Neural cell (in vitro differentiated cells): ENCODE data around the gene SDK1. TPM values are rescaled to one million over a fixed set of nuclear protein-coding genes. Genes with fewer than 3 reads are reported as not detected.

Experiments used
- H2AFZ ChIP-seq: fragments of 200-600, 300-800 bp; sonication (generic), shearing (Covaris generic); 2 replicates; pipeline ENCODE4 v1.6.0; 2014; ENCODE audit warnings: low read depth, mild to moderate bottlenecking, antibody characterized with exemption, low read length, moderate library complexity
- H3F3A ChIP-seq: fragments of 200-600 bp; shearing (Covaris generic); 2 replicates; pipeline ENCODE4 v1.6.1; 2016; ENCODE audit warnings: mild to moderate bottlenecking, moderate library complexity, mixed read lengths, antibody characterized with exemption, low read length; ENCODE audit not compliant: insufficient read depth, poor library complexity, severe bottlenecking
- H3K27ac ChIP-seq: fragments of 200-600, 300-800 bp; sonication (generic), shearing (Covaris generic); 2 replicates; pipeline ENCODE4 v1.5.1; 2014; ENCODE audit warnings: mild to moderate bottlenecking, low read length, moderate library complexity
- H3K27me3 ChIP-seq: fragments of 300-800, 200-600 bp; sonication (generic), shearing (Covaris generic); 2 replicates; pipeline ENCODE4 v1.6.0; 2014; ENCODE audit warnings: mild to moderate bottlenecking, low read depth, low read length, moderate library complexity; ENCODE audit not compliant: insufficient read depth
- H3K36me3 ChIP-seq: fragments of 300-800, 200-600 bp; sonication (generic), shearing (Covaris generic); 2 replicates; pipeline ENCODE4 v1.5.1; 2014; ENCODE audit warnings: mild to moderate bottlenecking, antibody characterized with exemption, low read length, moderate library complexity; ENCODE audit not compliant: insufficient read depth
- H3K4me2 ChIP-seq: fragments of 300-800, 200-600 bp; sonication (generic), shearing (Covaris generic); 2 replicates; pipeline ENCODE4 v1.6.0; 2014; ENCODE audit warnings: mild to moderate bottlenecking, low read length
- H3K4me3 ChIP-seq: fragments of 300-800, 200-600 bp; sonication (generic), shearing (Covaris generic); 2 replicates; pipeline ENCODE4 v1.5.1; 2014; ENCODE audit warnings: mild to moderate bottlenecking, low read length, moderate library complexity
- H3K79me2 ChIP-seq: fragments of 200-600 bp; shearing (Covaris generic); replicated peaks from 2 replicates; pipeline ENCODE4 v1.6.0; 2014; ENCODE audit warnings: mild to moderate bottlenecking, low read length, moderate library complexity; ENCODE audit not compliant: insufficient read depth
- H3K9ac ChIP-seq: fragments of 300-800, 200-600 bp; sonication (generic), shearing (Covaris generic); 2 replicates; pipeline ENCODE4 v1.6.1; 2016; ENCODE audit warnings: mild to moderate bottlenecking, low read length, mixed read lengths
- H3K9me2 ChIP-seq: fragments of 200-600 bp; shearing (Covaris generic); 2 replicates; pipeline ENCODE4 v1.6.1; 2016; ENCODE audit warnings: mild to moderate bottlenecking, low read length, mixed read lengths; ENCODE audit not compliant: insufficient read depth
- H3K9me3 ChIP-seq: fragments of 200-600, 300-800 bp; sonication (generic), shearing (Covaris generic); 2 replicates; pipeline ENCODE4 v1.6.1; 2016; ENCODE audit warnings: mild to moderate bottlenecking, mixed run types, low read length, moderate library complexity, mixed read lengths
- H4K20me1 ChIP-seq: fragments of 200-600 bp; shearing (Covaris generic); 2 replicates; pipeline ENCODE4 v1.6.1; 2016; ENCODE audit warnings: mild to moderate bottlenecking, mixed run types; ENCODE audit not compliant: insufficient read depth
- EP300 ChIP-seq: fragments of 450-650 bp; conservative IDR thresholded peaks from 2 replicates; pipeline ENCODE4 v1.6.1; 2014; ENCODE audit warnings: antibody characterized with exemption, mild to moderate bottlenecking, moderate library complexity; ENCODE audit not compliant: poor library complexity, severe bottlenecking
- EZH2 ChIP-seq: fragments of 200-600, 300-800 bp; shearing (Covaris generic), sonication (generic); IDR thresholded peaks from 2 replicates; pipeline ENCODE4 v1.6.1; 2014; ENCODE audit warnings: antibody characterized with exemption, low read length, borderline replicate concordance, mild to moderate bottlenecking; ENCODE audit not compliant: insufficient read depth, poor library complexity, severe bottlenecking
- MXI1 ChIP-seq: fragments of 450-650 bp; conservative IDR thresholded peaks from 2 replicates; pipeline ENCODE4 v1.6.1; 2014; ENCODE audit warnings: antibody characterized with exemption, mild to moderate bottlenecking; ENCODE audit not compliant: poor library complexity, severe bottlenecking
- POLR2AphosphoS5 ChIP-seq: IDR thresholded peaks from 2 replicates; pipeline ENCODE4 v1.6.1; 2012
- RAD21 ChIP-seq: fragments of 450-650 bp; conservative IDR thresholded peaks from 2 replicates; pipeline ENCODE4 v1.6.1; 2014; ENCODE audit warnings: antibody characterized with exemption, mild to moderate bottlenecking, moderate library complexity
- SMC3 ChIP-seq: fragments of 450-650 bp; conservative IDR thresholded peaks from 2 replicates; pipeline ENCODE4 v1.6.1; 2014; ENCODE audit warnings: antibody characterized with exemption, mild to moderate bottlenecking, moderate library complexity; ENCODE audit not compliant: poor library complexity
- TAF1 ChIP-seq: IDR thresholded peaks from 2 replicates; pipeline ENCODE4 v1.6.1; 2012; ENCODE audit warnings: low read depth
- polyA plus RNA-seq: library from polyadenylated mRNA; depleted of rRNA; stranded (reverse); fragments of >200 nt; gene quantifications from 2 replicates; pipeline ENCODE4 v1.2.3, GENCODE V29; 2014
- TF ChIP-seq, protein P1 (sequence below): IDR thresholded peaks from 2 replicates; pipeline ENCODE4 v1.6.1; 2012; ENCODE audit warnings: borderline replicate concordance
- TF ChIP-seq, protein P2 (sequence below): fragments of 450-650 bp; IDR thresholded peaks from 2 replicates; pipeline ENCODE4 v1.5.1; 2014; ENCODE audit warnings: antibody characterized with exemption, mild to moderate bottlenecking, moderate library complexity; ENCODE audit not compliant: poor library complexity, severe bottlenecking

Gene SDK1
- polyA plus RNA-seq, 1 donor from 2014 or later: 2.7 TPM

DNA sequence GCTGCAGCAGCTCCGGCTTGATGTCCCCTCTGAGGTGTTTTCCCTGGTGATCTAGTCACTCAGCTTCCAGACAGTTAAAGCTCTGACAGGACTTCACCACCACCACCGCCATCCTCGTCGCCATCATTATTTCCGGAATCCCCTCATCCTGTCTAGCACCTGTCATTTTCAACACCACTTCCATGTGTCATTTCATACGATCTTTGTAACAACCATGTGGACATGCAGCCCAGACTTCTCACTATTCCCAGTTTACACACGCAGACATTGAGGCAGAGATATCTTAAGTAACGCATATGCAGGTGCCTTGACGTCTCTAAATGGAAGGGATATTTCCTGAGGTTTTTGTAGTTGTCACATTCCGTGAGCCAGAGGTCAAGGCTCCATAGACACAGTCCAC lies 850.5 kb downstream of the SDK1 start:
- H2AFZ ChIP-seq: no peak overlapping the region
- no peaks in the 10 kb centered on the region for H3K9me2 ChIP-seq
- H3K9ac ChIP-seq: no peak overlapping the region
- no peak for TF ChIP-seq MXI1
- no peak for TF ChIP-seq SMC3
- no peak for TF ChIP-seq EZH2
- no peak for TF ChIP-seq TAF1
- TF ChIP-seq RAD21: no peak
- TF ChIP-seq, protein P1, sequence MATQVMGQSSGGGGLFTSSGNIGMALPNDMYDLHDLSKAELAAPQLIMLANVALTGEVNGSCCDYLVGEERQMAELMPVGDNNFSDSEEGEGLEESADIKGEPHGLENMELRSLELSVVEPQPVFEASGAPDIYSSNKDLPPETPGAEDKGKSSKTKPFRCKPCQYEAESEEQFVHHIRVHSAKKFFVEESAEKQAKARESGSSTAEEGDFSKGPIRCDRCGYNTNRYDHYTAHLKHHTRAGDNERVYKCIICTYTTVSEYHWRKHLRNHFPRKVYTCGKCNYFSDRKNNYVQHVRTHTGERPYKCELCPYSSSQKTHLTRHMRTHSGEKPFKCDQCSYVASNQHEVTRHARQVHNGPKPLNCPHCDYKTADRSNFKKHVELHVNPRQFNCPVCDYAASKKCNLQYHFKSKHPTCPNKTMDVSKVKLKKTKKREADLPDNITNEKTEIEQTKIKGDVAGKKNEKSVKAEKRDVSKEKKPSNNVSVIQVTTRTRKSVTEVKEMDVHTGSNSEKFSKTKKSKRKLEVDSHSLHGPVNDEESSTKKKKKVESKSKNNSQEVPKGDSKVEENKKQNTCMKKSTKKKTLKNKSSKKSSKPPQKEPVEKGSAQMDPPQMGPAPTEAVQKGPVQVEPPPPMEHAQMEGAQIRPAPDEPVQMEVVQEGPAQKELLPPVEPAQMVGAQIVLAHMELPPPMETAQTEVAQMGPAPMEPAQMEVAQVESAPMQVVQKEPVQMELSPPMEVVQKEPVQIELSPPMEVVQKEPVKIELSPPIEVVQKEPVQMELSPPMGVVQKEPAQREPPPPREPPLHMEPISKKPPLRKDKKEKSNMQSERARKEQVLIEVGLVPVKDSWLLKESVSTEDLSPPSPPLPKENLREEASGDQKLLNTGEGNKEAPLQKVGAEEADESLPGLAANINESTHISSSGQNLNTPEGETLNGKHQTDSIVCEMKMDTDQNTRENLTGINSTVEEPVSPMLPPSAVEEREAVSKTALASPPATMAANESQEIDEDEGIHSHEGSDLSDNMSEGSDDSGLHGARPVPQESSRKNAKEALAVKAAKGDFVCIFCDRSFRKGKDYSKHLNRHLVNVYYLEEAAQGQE: no peak
- no peak for TF ChIP-seq EP300
- no peak for TF ChIP-seq POLR2AphosphoS5
- TF ChIP-seq, protein P2, sequence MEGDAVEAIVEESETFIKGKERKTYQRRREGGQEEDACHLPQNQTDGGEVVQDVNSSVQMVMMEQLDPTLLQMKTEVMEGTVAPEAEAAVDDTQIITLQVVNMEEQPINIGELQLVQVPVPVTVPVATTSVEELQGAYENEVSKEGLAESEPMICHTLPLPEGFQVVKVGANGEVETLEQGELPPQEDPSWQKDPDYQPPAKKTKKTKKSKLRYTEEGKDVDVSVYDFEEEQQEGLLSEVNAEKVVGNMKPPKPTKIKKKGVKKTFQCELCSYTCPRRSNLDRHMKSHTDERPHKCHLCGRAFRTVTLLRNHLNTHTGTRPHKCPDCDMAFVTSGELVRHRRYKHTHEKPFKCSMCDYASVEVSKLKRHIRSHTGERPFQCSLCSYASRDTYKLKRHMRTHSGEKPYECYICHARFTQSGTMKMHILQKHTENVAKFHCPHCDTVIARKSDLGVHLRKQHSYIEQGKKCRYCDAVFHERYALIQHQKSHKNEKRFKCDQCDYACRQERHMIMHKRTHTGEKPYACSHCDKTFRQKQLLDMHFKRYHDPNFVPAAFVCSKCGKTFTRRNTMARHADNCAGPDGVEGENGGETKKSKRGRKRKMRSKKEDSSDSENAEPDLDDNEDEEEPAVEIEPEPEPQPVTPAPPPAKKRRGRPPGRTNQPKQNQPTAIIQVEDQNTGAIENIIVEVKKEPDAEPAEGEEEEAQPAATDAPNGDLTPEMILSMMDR: no peak
- no peaks in the 10 kb centered on the region for H3F3A ChIP-seq
- no peaks in the 10 kb centered on the region for H3K79me2 ChIP-seq
- H3K27me3 ChIP-seq: no peaks in the 10 kb centered on the region
- no peak overlapping the region for H3K4me3 ChIP-seq
- no peaks in the 10 kb centered on the region for H3K36me3 ChIP-seq
- no peaks in the 10 kb centered on the region for H3K9me3 ChIP-seq
- no peaks in the 10 kb centered on the region for H4K20me1 ChIP-seq
- H3K27ac ChIP-seq: no peak overlapping the region
- H3K4me2 ChIP-seq: no peak overlapping the region

DNA sequence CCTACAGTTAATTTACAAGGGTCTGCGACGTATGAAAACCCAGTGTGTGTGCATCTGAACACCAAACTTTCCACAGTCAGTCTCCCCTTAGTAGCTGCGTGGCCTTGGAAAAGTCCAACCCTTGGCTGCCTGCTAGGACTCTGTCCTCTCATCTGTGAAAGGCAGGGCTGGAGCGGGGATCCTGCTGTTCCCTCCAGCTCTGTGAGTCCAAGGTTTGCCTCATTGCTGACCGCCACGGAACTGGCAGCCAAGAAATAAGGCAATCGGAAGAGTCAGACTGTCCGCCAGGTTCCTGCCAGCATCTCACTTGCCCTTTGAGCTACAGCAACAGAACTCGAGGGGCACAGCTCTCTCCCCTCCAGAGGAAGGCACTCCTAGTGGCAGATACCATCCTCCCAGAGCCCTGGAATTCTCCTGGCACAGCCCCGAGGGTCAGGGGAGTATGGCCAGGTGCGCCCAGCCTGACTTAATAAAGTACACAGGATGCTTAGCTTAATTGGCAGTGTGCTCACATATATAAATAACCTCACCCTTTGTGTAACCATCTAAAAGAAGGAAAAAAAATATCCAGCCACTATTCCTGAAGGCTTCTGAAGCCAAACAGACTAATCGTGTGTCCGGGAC lies 851.0 kb downstream of the SDK1 start:
- Histone ChIP-seq H3K27ac (no peak overlapping the region), H3K27me3 (no peaks in the 10 kb centered on the region), H3K36me3 (no peaks in the 10 kb centered on the region), H3K9me3 (no peaks in the 10 kb centered on the region), H3K9ac (no peak overlapping the region), H4K20me1 (no peaks in the 10 kb centered on the region), H3K4me3 (no peak overlapping the region), H3K4me2 (no peak overlapping the region), H3K79me2 (no peaks in the 10 kb centered on the region), H3F3A (no peaks in the 10 kb centered on the region), H3K9me2 (no peaks in the 10 kb centered on the region), H2AFZ (no peak overlapping the region)
- TF ChIP-seq MXI1: no peak
- TF ChIP-seq, protein P2: no peak
- TF ChIP-seq POLR2AphosphoS5: no peak
- no peak for TF ChIP-seq RAD21
- no peak for TF ChIP-seq EZH2
- TF ChIP-seq TAF1: no peak
- no peak for TF ChIP-seq EP300
- TF ChIP-seq, protein P1: no peak
- TF ChIP-seq SMC3: no peak
